ENCODE measurements around the gene FBXW10B.
"Not testable (repeated sequence)": the region's sequence is repeated elsewhere in the genome, so short reads cannot be mapped to it uniquely, and the experiment has no call there.

FBXW10B gene

GRCh38 chr17:15589544-15590536 is 29.7 kb downstream of the FBXW10B start:
- DNase-seq (ENCODE audit: insufficient read length, low spot score); FAIRE-seq: not testable (repeated sequence)

- FAIRE-seq; DNase-seq (ENCODE audit: insufficient read length, low spot score): not testable (repeated sequence)
These were observed 31.5 kb downstream of the FBXW10B start for GRCh38 chr17:15588017-15588416.

GRCh38 chr17:15583313-15583712 is 36.2 kb downstream of the FBXW10B start:
- DNase-seq (ENCODE audit: insufficient read length, low spot score); FAIRE-seq: not testable (repeated sequence)

GRCh38 chr17:15581462-15581861 is 38.0 kb downstream of the FBXW10B start:
- not testable (repeated sequence) for FAIRE-seq

GRCh38 chr17:15576848-15577247 is 42.7 kb downstream of the FBXW10B start:
- not testable (repeated sequence) for DNase-seq (ENCODE audit: insufficient read length, low spot score); FAIRE-seq

More at GRCh38 chr17:15581462-15581861, 38.0 kb downstream of the FBXW10B start:
- DNase-seq (ENCODE audit: insufficient read length, low spot score) = not testable (repeated sequence)

- peak; percentile 63 for FAIRE-seq
- not testable (repeated sequence) for DNase-seq (ENCODE audit: insufficient read length, low spot score)
These were observed 44.8 kb downstream of the FBXW10B start for GRCh38 chr17:15574660-15575059.

- not testable (repeated sequence) for DNase-seq (ENCODE audit: insufficient read length, low spot score); FAIRE-seq
These were observed 45.6 kb downstream of the FBXW10B start for GRCh38 chr17:15573870-15574269.

Measured in D721Med (cell line).